Tibial nerve (tissue), 4 donors: ENCODE data around the gene LBX2. TPM values are rescaled to one million over a fixed set of nuclear protein-coding genes. Genes with fewer than 3 reads are reported as not detected.

Experiments used
- DNase-seq, 2 donors: peaks; one replicate each; pipeline ENCODE4 v3.0.0-alpha.2; 2019; ENCODE audit warnings: low spot score in 2 of 2
- H3K27ac ChIP-seq, 4 donors: fragments of 200-600 bp; sonication (generic) in 3 of 4; one replicate each; pipeline ENCODE4 v1.5.1; 2017 to 2019; ENCODE audit warnings: mild to moderate bottlenecking in 1 of 4
- H3K27me3 ChIP-seq, 2 donors: fragments of 200-600 bp; sonication (generic) in 1 of 2; one replicate each; pipeline versions ENCODE4 v1.5.1 to v1.6.0; 2017 to 2019
- H3K36me3 ChIP-seq, 3 donors: fragments of 200-600 bp; sonication (generic); one replicate each; pipeline ENCODE4 v1.5.1; 2018 to 2019
- H3K4me1 ChIP-seq, 4 donors: fragments of 200-600 bp; sonication (generic) in 3 of 4; one replicate each; pipeline ENCODE4 v1.5.1; 2017 to 2019
- H3K4me3 ChIP-seq, 4 donors: fragments of 200-600 bp; sonication (generic) in 3 of 4; one replicate each; pipeline ENCODE4 v1.5.1; 2017 to 2019; ENCODE audit warnings: mild to moderate bottlenecking in 1 of 4, moderate library complexity in 1 of 4
- H3K9me3 ChIP-seq, 4 donors: fragments of 200-600 bp; sonication (generic) in 3 of 4; one replicate each; pipeline ENCODE4 v1.5.1; 2017 to 2019
- CTCF ChIP-seq, 5 experiments: fragments of 200-600 bp in 3 of 5; fragments of 450-650 bp in 2 of 5; sonication (generic) in 3 of 5; IDR thresholded peaks; one replicate each; pipeline ENCODE4 v1.5.1; 2016 to 2019; ENCODE audit warnings: antibody characterized with exemption in 5 of 5, mild to moderate bottlenecking in 3 of 5, moderate library complexity in 2 of 5
- EP300 ChIP-seq, 2 donors: sonication (generic); formaldehyde crosslinking; IDR thresholded peaks; one replicate each; pipeline ENCODE4 v1.6.1; 2017; ENCODE audit warnings: antibody characterized with exemption in 2 of 2, mild to moderate bottlenecking in 1 of 2
- POLR2A ChIP-seq, 2 donors: fragments of 450-650 bp; IDR thresholded peaks; one replicate each; pipeline ENCODE4 v1.6.1; 2017; ENCODE audit warnings: antibody characterized with exemption in 2 of 2, mild to moderate bottlenecking in 2 of 2, moderate library complexity in 2 of 2
- WGBS, 2 donors: methylation state at CpG; one replicate each; pipeline ENCODE4 v1.1.5; 2018; 5-methylcytosine and 5-hydroxymethylcytosine counted together
- total RNA-seq, 4 donors: library from RNA; depleted of rRNA; stranded (reverse); fragments of >200 nt; gene quantifications; one replicate each; pipeline ENCODE4 v1.1.0, GENCODE V29; 2016

The LBX2 gene
- total RNA-seq, 4 donors from 2014 or later = 0.20 to 4.4 (median 1.6) TPM

- Histone ChIP-seq H3K9me3 (no peaks in the 10 kb centered on the region), H3K36me3 (peaks cover 0 to 40% (median 0%) of the 10 kb centered on the region in 3 donors), H3K4me3 (no peak overlapping the region), H3K27ac (no peak overlapping the region), H3K4me1 (peaks cover 0 to 17% (median 9%) of the 10 kb centered on the region in 4 donors), H3K27me3 (no peaks in the 10 kb centered on the region)
- TF ChIP-seq EP300 (IDR thresholded peaks at IDR 0.05) (no peak), POLR2A (IDR thresholded peaks at IDR 0.05) (no peak), CTCF (IDR thresholded peaks at IDR 0.05) (no peak)
- DNase-seq = no peak
- WGBS, 2 donors = 72 to 78% methylated on average over 12 of the region's 12 CpGs
These were observed 35.0 kb upstream of the LBX2 start for GRCh38 chr2:74534411-74534810.

- DNase-seq = no peak
- Histone ChIP-seq H3K4me3 (no peak overlapping the region), H3K36me3 (peaks cover 0 to 41% (median 0%) of the 10 kb centered on the region in 3 donors), H3K9me3 (no peaks in the 10 kb centered on the region), H3K4me1 (peaks cover 0 to 24% (median 14%) of the 10 kb centered on the region in 4 donors), H3K27ac (no peak overlapping the region), H3K27me3 (no peaks in the 10 kb centered on the region)
- TF ChIP-seq EP300 (IDR thresholded peaks at IDR 0.05) (no peak), CTCF (IDR thresholded peaks at IDR 0.05) (no peak), POLR2A (IDR thresholded peaks at IDR 0.05) (no peak)
- WGBS, 2 donors = 79 to 80% methylated on average over 4 of the region's 4 CpGs
These were observed 34.1 kb upstream of the LBX2 start for GRCh38 chr2:74533464-74533863.

- peaks cover 0 to 34% (median 19%) of the 10 kb centered on the region in 4 donors for H3K4me1 ChIP-seq
- TF ChIP-seq EP300 (IDR thresholded peaks at IDR 0.05) (no peak), CTCF (IDR thresholded peaks at IDR 0.05) (peak in 2 of 5 experiments; percentile 14 to 27), POLR2A (IDR thresholded peaks at IDR 0.05) (no peak)
- H3K27me3 ChIP-seq = no peaks in the 10 kb centered on the region
- DNase-seq = no peak
- no peak overlapping the region for H3K4me3 ChIP-seq
- peaks cover 0 to 53% (median 0%) of the 10 kb centered on the region in 3 donors for H3K36me3 ChIP-seq
- no peak overlapping the region for H3K27ac ChIP-seq
- no peaks in the 10 kb centered on the region for H3K9me3 ChIP-seq
These were observed 32.8 kb upstream of the LBX2 start for GRCh38 chr2:74532222-74532621.

- H3K36me3 ChIP-seq = peaks cover 0 to 59% (median 5%) of the 10 kb centered on the region in 3 donors
- H3K4me1 ChIP-seq = peaks cover 0 to 34% (median 19%) of the 10 kb centered on the region in 4 donors
- peak overlapping the region in 1 of 4 donors; percentile 25 for H3K27ac ChIP-seq
- no peak overlapping the region for H3K4me3 ChIP-seq
- H3K27me3 ChIP-seq = no peaks in the 10 kb centered on the region
- WGBS, 2 donors = 79 to 81% methylated on average over 7 of the region's 7 CpGs
- H3K9me3 ChIP-seq = no peaks in the 10 kb centered on the region
- no peak for TF ChIP-seq EP300 (IDR thresholded peaks at IDR 0.05)
- no peak for TF ChIP-seq CTCF (IDR thresholded peaks at IDR 0.05)
- no peak for TF ChIP-seq POLR2A (IDR thresholded peaks at IDR 0.05)
- no peak for DNase-seq
These were observed 32.3 kb upstream of the LBX2 start for GRCh38 chr2:74531666-74532065.

GRCh38 chr2:74530239-74531187 lies 31.1 kb upstream of the LBX2 start:
- TF ChIP-seq EP300 (IDR thresholded peaks at IDR 0.05) (no peak), CTCF (IDR thresholded peaks at IDR 0.05) (no peak), POLR2A (IDR thresholded peaks at IDR 0.05) (no peak)
- peak overlapping the region; percentile 63 to 96 (median 77) for H3K4me3 ChIP-seq
- 2% methylated on average over 42 of the region's 54 CpGs for WGBS, 2 donors
- H3K9me3 ChIP-seq = no peaks in the 10 kb centered on the region
- H3K36me3 ChIP-seq = peaks cover 0 to 70% (median 12%) of the 10 kb centered on the region in 3 donors
- no peak for DNase-seq
- no peaks in the 10 kb centered on the region for H3K27me3 ChIP-seq
- H3K4me1 ChIP-seq = peaks cover 0 to 34% (median 19%) of the 10 kb centered on the region in 4 donors
- H3K27ac ChIP-seq = peak overlapping the region; percentile 54 to 90 (median 84)
